Endothelial cell of umbilical vein (primary cell): ENCODE data around the gene LGALSL. TPM values are rescaled to one million over a fixed set of nuclear protein-coding genes. Genes with fewer than 3 reads are reported as not detected.

Experiments
- BruUV-seq: library from RNA; stranded (reverse); fragments of 400-500 nt; replicated peaks from 2 replicates; lab custom pipeline; 2021; lab: Mats Ljungman, UMichigan
- CTCF ChIA-PET: fragments of 300-600, 350-600 bp; sonication (Branson Sonifier 250); formaldehyde crosslinking; loops from one replicate; lab custom pipeline; 2021; ENCODE audit warnings: antibody characterized with exemption, inconsistent platforms; lab: Charles Lee
- POLR2A ChIA-PET: fragments of 300-600, 350-600 bp; sonication (Branson Sonifier 250); formaldehyde crosslinking; loops from one replicate; lab custom pipeline; 2021; ENCODE audit warnings: antibody characterized with exemption, inconsistent platforms; lab: Charles Lee
- DNase-seq: peaks from one replicate; pipeline ENCODE4 v3.0.0-alpha.2; 2011; ENCODE audit warnings: low read depth, low spot score
- FAIRE-seq: peaks from 2 replicates; lab custom pipeline; 2011; peaks lifted over from hg19 to GRCh38; lab: Jason Lieb, UNC
- H2AFZ ChIP-seq: 2 replicates; pipeline ENCODE4 v1.6.0; 2012; ENCODE audit warnings: low read depth, low read length, control low read depth, inconsistent platforms
- H3K27ac ChIP-seq: 2 replicates; pipeline ENCODE4 v1.5.1; 2011; ENCODE audit warnings: low read depth, mild to moderate bottlenecking, control low read depth, low read length, moderate library complexity; ENCODE audit not compliant: insufficient read depth
- H3K27me3 ChIP-seq, 2 experiments: 2 replicates each; pipeline versions ENCODE4 v1.6.0 to v1.6.1; 2011; ENCODE audit warnings: low read length in 2 of 2, mixed read lengths in 1 of 2; ENCODE audit not compliant: control insufficient read depth in 2 of 2, insufficient read depth in 2 of 2
- H3K36me3 ChIP-seq, 2 experiments: 2 replicates in 1 of 2; 3 replicates in 1 of 2; pipeline ENCODE4 v1.5.1; 2011; ENCODE audit warnings: low read length in 2 of 2, mild to moderate bottlenecking in 1 of 2, moderate library complexity in 1 of 2; ENCODE audit not compliant: control insufficient read depth in 2 of 2, insufficient read depth in 2 of 2; ENCODE audit errors: extremely low read depth in 1 of 2
- H3K4me1 ChIP-seq: 3 replicates; pipeline ENCODE4 v1.5.1; 2011; ENCODE audit warnings: mild to moderate bottlenecking, low read length; ENCODE audit not compliant: control insufficient read depth, insufficient read depth; ENCODE audit errors: extremely low read depth
- H3K4me2 ChIP-seq: 2 replicates; pipeline ENCODE4 v1.6.1; 2011; ENCODE audit warnings: low read length, control low read depth, mixed read lengths; ENCODE audit not compliant: insufficient read depth
- H3K4me3 ChIP-seq, 3 experiments: fragments of 200-600 bp in 1 of 3; sonication (generic), shearing (Covaris generic) in 1 of 3; replicated peaks in 1 of 3; 2 replicates each; pipeline ENCODE4 v1.5.1; 2011 to 2016; ENCODE audit warnings: control low read depth in 3 of 3, low read length in 3 of 3, mild to moderate bottlenecking in 2 of 3, inconsistent platforms in 1 of 3, low read depth in 1 of 3, moderate library complexity in 1 of 3; ENCODE audit not compliant: insufficient read depth in 1 of 3
- H3K79me2 ChIP-seq: 2 replicates; pipeline ENCODE4 v1.6.0; 2012; ENCODE audit warnings: low read length, inconsistent platforms; ENCODE audit not compliant: control insufficient read depth, insufficient read depth
- H3K9ac ChIP-seq: replicated peaks from 2 replicates; pipeline ENCODE3; 2011; ENCODE audit warnings: low read length, control low read depth; ENCODE audit not compliant: insufficient read depth; ENCODE audit errors: extremely low read depth
- H3K9me1 ChIP-seq: replicated peaks from 3 replicates; pipeline ENCODE4 v1.6.0; 2011; ENCODE audit warnings: mild to moderate bottlenecking, low read length; ENCODE audit not compliant: control insufficient read depth, insufficient read depth; ENCODE audit errors: extremely low read depth
- H3K9me3 ChIP-seq: replicated peaks from 2 replicates; pipeline ENCODE4 v1.5.1; 2012; ENCODE audit warnings: low read length, inconsistent platforms; ENCODE audit not compliant: control insufficient read depth, insufficient read depth
- H4K20me1 ChIP-seq: replicated peaks from 2 replicates; pipeline ENCODE3; 2011; ENCODE audit warnings: mild to moderate bottlenecking, low read length; ENCODE audit not compliant: control insufficient read depth, insufficient read depth; ENCODE audit errors: extremely low read depth
- EZH2 ChIP-seq: IDR thresholded peaks from 2 replicates; pipeline ENCODE4 v1.6.1; 2012; ENCODE audit warnings: borderline replicate concordance, low read depth, mild to moderate bottlenecking, moderate library complexity, low read length, inconsistent platforms; ENCODE audit not compliant: severe bottlenecking
- FOS ChIP-seq: IDR thresholded peaks from 2 replicates; pipeline ENCODE4 v1.6.1; 2011; ENCODE audit warnings: mild to moderate bottlenecking, low read length, moderate library complexity, borderline replicate concordance; ENCODE audit not compliant: insufficient read depth
- GATA2 ChIP-seq: IDR thresholded peaks from 2 replicates; pipeline ENCODE4 v1.7.0; 2011; ENCODE audit warnings: low read depth, mild to moderate bottlenecking, moderate library complexity, mixed read lengths, low read length; ENCODE audit not compliant: insufficient read length, insufficient read depth
- JUN ChIP-seq: IDR thresholded peaks from 2 replicates; pipeline ENCODE4 v1.6.1; 2011; ENCODE audit warnings: borderline replicate concordance, low read depth; ENCODE audit not compliant: insufficient read length, insufficient read depth
- MAX ChIP-seq: IDR thresholded peaks from 2 replicates; pipeline ENCODE4 v1.6.1; 2011; ENCODE audit not compliant: insufficient read depth, insufficient read length
- MYC ChIP-seq: IDR thresholded peaks from one replicate; pipeline ENCODE4 v1.6.1; 2011; ENCODE audit warnings: mild to moderate bottlenecking, low read depth, low read length
- POLR2A ChIP-seq: IDR thresholded peaks from 2 replicates; pipeline ENCODE4 v1.6.1; 2012; ENCODE audit warnings: low read depth, mild to moderate bottlenecking, control low read depth, low read length
- POLR2AphosphoS5 ChIP-seq: IDR thresholded peaks from 2 replicates; pipeline ENCODE4 v1.6.1; 2012; ENCODE audit warnings: low read depth, mild to moderate bottlenecking, control low read depth, low read length, moderate library complexity; ENCODE audit not compliant: insufficient read depth
- dilution Hi-C: fragments of 300-500 bp; cut with MboI; formaldehyde crosslinking; loops from one replicate; pipeline ENCODE4 v1.15.0; 2019; ENCODE audit warnings: low sequenced_read_pairs; ENCODE audit not compliant: extremely low pct_ligation_motif_present
- intact Hi-C: fragments of 100-400 bp; cut with micrococcal nuclease; formaldehyde crosslinking; loops from one replicate; pipeline ENCODE4 v1.10.0; 2022
- polyA plus RNA-seq, 4 experiments: library from polyadenylated mRNA; depleted of rRNA in 3 of 4; stranded (reverse) in 3 of 4; unstranded in 1 of 4; fragments of >200 nt; gene quantifications; 2 replicates each; pipeline versions ENCODE4 v1.2.1 to v1.2.3, GENCODE V29; 2011 to 2012; ENCODE audit warnings: missing spikeins in 1 of 4
- total RNA-seq: library from RNA; stranded (reverse); gene quantifications from 2 replicates; pipeline ENCODE4 v1.2.3, GENCODE V29; 2021
- TF ChIP-seq, protein P1 (sequence below), 2 donors: IDR thresholded peaks; 1 replicate in 1 of 2; 2 replicates in 1 of 2; pipeline ENCODE4 v1.5.1; 2011; ENCODE audit warnings: low read length in 2 of 2, mild to moderate bottlenecking in 2 of 2, moderate library complexity in 2 of 2, control low read depth in 1 of 2, inconsistent platforms in 1 of 2, low read depth in 1 of 2; ENCODE audit not compliant: insufficient read depth in 1 of 2; ENCODE audit errors: extremely low read depth in 1 of 2

Gene LGALSL
- total and polyA plus RNA-seq, 2 donors (not counting 3 experiments of a cell fraction or from before 2014, with no cell fraction given), result 2.3 to 2.6 TPM

GRCh38 chr2:64493788-64494187, 39.8 kb downstream of the LGALSL start:
- no peaks in the 10 kb centered on the region for H3K9me1 ChIP-seq
- H3K9me3 ChIP-seq, result no peaks in the 10 kb centered on the region
- no peak overlapping the region for H3K4me3 ChIP-seq
- FAIRE-seq (no peak), DNase-seq (no peak)
- peaks cover 20% of the 10 kb centered on the region in 2 experiments for H3K27me3 ChIP-seq
- no peak overlapping the region for H3K4me2 ChIP-seq
- TF ChIP-seq POLR2AphosphoS5 (no peak), GATA2 (no peak), POLR2A (no peak), EZH2 (no peak), MYC (no peak), JUN (no peak), MAX (no peak), FOS (no peak)
- TF ChIP-seq, protein P1, sequence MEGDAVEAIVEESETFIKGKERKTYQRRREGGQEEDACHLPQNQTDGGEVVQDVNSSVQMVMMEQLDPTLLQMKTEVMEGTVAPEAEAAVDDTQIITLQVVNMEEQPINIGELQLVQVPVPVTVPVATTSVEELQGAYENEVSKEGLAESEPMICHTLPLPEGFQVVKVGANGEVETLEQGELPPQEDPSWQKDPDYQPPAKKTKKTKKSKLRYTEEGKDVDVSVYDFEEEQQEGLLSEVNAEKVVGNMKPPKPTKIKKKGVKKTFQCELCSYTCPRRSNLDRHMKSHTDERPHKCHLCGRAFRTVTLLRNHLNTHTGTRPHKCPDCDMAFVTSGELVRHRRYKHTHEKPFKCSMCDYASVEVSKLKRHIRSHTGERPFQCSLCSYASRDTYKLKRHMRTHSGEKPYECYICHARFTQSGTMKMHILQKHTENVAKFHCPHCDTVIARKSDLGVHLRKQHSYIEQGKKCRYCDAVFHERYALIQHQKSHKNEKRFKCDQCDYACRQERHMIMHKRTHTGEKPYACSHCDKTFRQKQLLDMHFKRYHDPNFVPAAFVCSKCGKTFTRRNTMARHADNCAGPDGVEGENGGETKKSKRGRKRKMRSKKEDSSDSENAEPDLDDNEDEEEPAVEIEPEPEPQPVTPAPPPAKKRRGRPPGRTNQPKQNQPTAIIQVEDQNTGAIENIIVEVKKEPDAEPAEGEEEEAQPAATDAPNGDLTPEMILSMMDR (IDR thresholded peaks at IDR 0.05; ENCODE audit: extremely low read depth in 1 of 2, insufficient read depth in 1 of 2, low read depth in 1 of 2, low read length in 2 of 2), result no peak
- H4K20me1 ChIP-seq, result no peaks in the 10 kb centered on the region
- intact Hi-C loops, result loop anchor here (2.0 kb wide), 1 partner anchor 29 kb away; no protein-coding TSS in a partner anchor
- dilution Hi-C loops, result no loop called here
- POLR2A ChIA-PET, result no interaction called here
- no peak overlapping the region for H2AFZ ChIP-seq
- H3K4me1 ChIP-seq, result peaks cover 29% of the 10 kb centered on the region
- CTCF ChIA-PET, result interaction anchor here (0.9 to 1.8 kb wide), 2 partner anchors 29 to 163 kb away, joined by 4 to 6 read pairs; no protein-coding TSS in a partner anchor
- H3K36me3 ChIP-seq, result no peaks in the 10 kb centered on the region
- H3K79me2 ChIP-seq, result no peaks in the 10 kb centered on the region
- no peak overlapping the region for H3K27ac ChIP-seq
- H3K9ac ChIP-seq, result no peak overlapping the region
- no TSS peak for BruUV-seq
